HepG2 (cell line): ENCODE measurements around the gene HOXD8. TPM values are rescaled to one million over a fixed set of nuclear protein-coding genes. Genes with fewer than 3 reads are reported as not detected.

ENCODE experiments used
- ATAC-seq: fragments of 200-7000 bp; cut with Tn5 transposase; 3 replicates; pipeline ENCODE4 v1.9.1; 2020; ENCODE audit warnings: mild to moderate bottlenecking, moderate library complexity
- BruUV-seq: library from RNA; stranded (reverse); fragments of 400-500 nt; replicated peaks from 2 replicates; lab custom pipeline; 2021; lab: Mats Ljungman, UMichigan
- CTCF ChIA-PET: fragments of 300-600 bp; formaldehyde crosslinking; extraction: SDS; loops from one replicate; lab custom pipeline; 2021; ENCODE audit warnings: low total read pairs, inconsistent platforms, low intra/inter-chr PET ratio; lab: Yijun Ruan, JAX
- POLR2A ChIA-PET: fragments of 350-600 bp; sonication (Branson Sonifier 250); formaldehyde crosslinking; loops from one replicate; lab custom pipeline; 2020; ENCODE audit warnings: antibody characterized with exemption, inconsistent platforms; lab: Yijun Ruan, JAX
- DNase-seq: peaks from one replicate; pipeline ENCODE4 v3.0.0-alpha.2; 2015; ENCODE audit warnings: low spot score
- FAIRE-seq: peaks from 3 replicates; lab custom pipeline; 2011; peaks lifted over from hg19 to GRCh38; lab: Jason Lieb, UNC
- H2AFZ ChIP-seq: one replicate; pipeline ENCODE4 v1.6.1; 2011; ENCODE audit warnings: low read length, inconsistent platforms
- H3K27ac ChIP-seq: fragments of 300-600 bp; 3 replicates; pipeline ENCODE4 v1.8.0; 2011; ENCODE audit warnings: mixed run types, mild to moderate bottlenecking, mixed read lengths, low read length, inconsistent platforms; ENCODE audit not compliant: insufficient read depth; ENCODE audit errors: extremely low read length
- H3K27me3 ChIP-seq, 2 experiments: fragments of 200-600 bp in 1 of 2; 2 replicates in 1 of 2; 3 replicates in 1 of 2; pipeline versions ENCODE4 v1.6.0 to v1.8.0; 2011; ENCODE audit warnings: low read length in 2 of 2, mild to moderate bottlenecking in 2 of 2, moderate library complexity in 2 of 2, inconsistent platforms in 1 of 2; ENCODE audit not compliant: insufficient read depth in 2 of 2, control insufficient read depth in 1 of 2
- H3K36me3 ChIP-seq, 2 experiments: fragments of 200-600 bp in 1 of 2; replicated peaks in 1 of 2; 2 replicates in 1 of 2; 3 replicates in 1 of 2; pipeline versions ENCODE4 v1.5.1 to v1.8.0; 2011; ENCODE audit warnings: low read length in 2 of 2, inconsistent platforms in 1 of 2; ENCODE audit not compliant: insufficient read depth in 2 of 2, control insufficient read depth in 1 of 2
- H3K4me1 ChIP-seq: 2 replicates; pipeline ENCODE4 v1.5.1; 2012; ENCODE audit warnings: low read length, inconsistent platforms; ENCODE audit not compliant: insufficient read depth
- H3K4me2 ChIP-seq: 2 replicates; pipeline ENCODE4 v1.6.0; 2011; ENCODE audit warnings: low read depth, low read length, inconsistent platforms
- H3K4me3 ChIP-seq, 3 experiments: fragments of 200-600 bp in 1 of 3; sonication (generic), shearing (Covaris generic) in 1 of 3; replicated peaks in 1 of 3; 2 replicates each; pipeline ENCODE4 v1.5.1; 2011 to 2016; ENCODE audit warnings: low read length in 3 of 3, inconsistent platforms in 2 of 3, low read depth in 2 of 3, mild to moderate bottlenecking in 2 of 3, control low read depth in 1 of 3, mixed read lengths in 1 of 3; ENCODE audit not compliant: insufficient read depth in 1 of 3
- H3K79me2 ChIP-seq: one replicate; pipeline ENCODE4 v1.6.1; 2011; ENCODE audit warnings: low read length, inconsistent platforms; ENCODE audit not compliant: insufficient read depth
- H3K9ac ChIP-seq: 2 replicates; pipeline ENCODE4 v1.6.0; 2011; ENCODE audit warnings: mild to moderate bottlenecking, low read depth, low read length, inconsistent platforms; ENCODE audit not compliant: insufficient read depth
- H3K9me3 ChIP-seq: 2 replicates; pipeline ENCODE4 v1.5.1; 2012; ENCODE audit warnings: mild to moderate bottlenecking, low read length
- H4K20me1 ChIP-seq: 2 replicates; pipeline ENCODE4 v1.6.0; 2011; ENCODE audit warnings: inconsistent platforms, mild to moderate bottlenecking, low read length, moderate library complexity; ENCODE audit not compliant: insufficient read depth
- EP300 ChIP-seq, 3 experiments: sonication (generic) in 1 of 3; formaldehyde crosslinking in 1 of 3; IDR thresholded peaks; 2 replicates each; pipeline versions ENCODE4 v1.5.1 to v1.6.1; 2011 to 2020; ENCODE audit warnings: low read depth in 2 of 3, low read length in 2 of 3, borderline replicate concordance in 1 of 3, improper control_type of control experiment in 1 of 3, mild to moderate bottlenecking in 1 of 3, missing genetic modification reagents in 1 of 3, moderate library complexity in 1 of 3
- FOXA3 ChIP-seq: IDR thresholded peaks from 2 replicates; pipeline ENCODE4 v1.6.1; 2016; ENCODE audit warnings: missing genetic modification reagents, missing compliant biosample characterization
- HDAC6 ChIP-seq: fragments of 200-600 bp; sonication (generic); IDR thresholded peaks from 2 replicates; pipeline ENCODE4 v1.7.0; 2017; ENCODE audit warnings: mild to moderate bottlenecking, antibody characterized with exemption, low read length, low read depth
- KAT2B ChIP-seq: fragments of 150-350 bp; IDR thresholded peaks from 2 replicates; pipeline ENCODE4 v1.6.1; 2014; ENCODE audit warnings: low read depth, low read length, borderline replicate concordance
- KDM5B ChIP-seq: sonication (generic); formaldehyde crosslinking; IDR thresholded peaks from 2 replicates; pipeline ENCODE4 v1.4.0; 2020; ENCODE audit warnings: missing genetic modification reagents, mild to moderate bottlenecking, borderline replicate concordance
- PPARG ChIP-seq: conservative IDR thresholded peaks from 2 replicates; pipeline ENCODE4 v1.6.1; 2016; ENCODE audit warnings: missing biosample characterization, missing genetic modification reagents
- ZEB1 ChIP-seq: IDR thresholded peaks from 2 replicates; pipeline ENCODE4 v1.6.1; 2012; ENCODE audit warnings: mild to moderate bottlenecking, low read depth, inconsistent platforms; ENCODE audit not compliant: insufficient replicate concordance
- ZNF3 ChIP-seq: IDR thresholded peaks from 2 replicates; pipeline ENCODE4 v1.7.0; 2017; ENCODE audit warnings: inconsistent platforms
- ZNF747 ChIP-seq: sonication (generic); formaldehyde crosslinking; IDR thresholded peaks from 2 replicates; pipeline ENCODE4 v1.8.1; 2023; ENCODE audit warnings: missing genetic modification reagents, mild to moderate bottlenecking, borderline replicate concordance
- ZSCAN20 ChIP-seq: sonication (generic); formaldehyde crosslinking; IDR thresholded peaks from 2 replicates; pipeline ENCODE4 v1.4.0; 2020; ENCODE audit warnings: missing genetic modification reagents, mild to moderate bottlenecking, borderline replicate concordance
- WGBS: methylation state at CpG from one replicate; pipeline ENCODE4 v1.1.6; 2017; ENCODE audit warnings: low lambda C conversion rate; 5-methylcytosine and 5-hydroxymethylcytosine counted together
- in situ Hi-C: cut with HindIII; loops from 2 replicates; pipeline ENCODE4 v1.10.0; 2017; ENCODE audit warnings: low pct_unique_long_range_greater_than_20kb; ENCODE audit not compliant: extremely low pct_ligation_motif_present
- intact Hi-C: fragments of 100-400 bp; cut with micrococcal nuclease; formaldehyde crosslinking; loops from one replicate; pipeline ENCODE4 v1.10.0; 2022; ENCODE audit not compliant: unreplicated experiment
- polyA plus RNA-seq, 8 experiments: library from polyadenylated mRNA; depleted of rRNA in 3 of 8; stranded (reverse) in 7 of 8; unstranded in 1 of 8; fragments of >200 nt; fragmentation: Illumina TruSeq in 4 of 8; extraction: Trizol in 4 of 8; gene quantifications; 2 replicates each; pipeline versions ENCODE4 v1.2.1 to v1.2.3, GENCODE V29; 2011 to 2016; ENCODE audit warnings: low read depth in 4 of 8, missing spikeins in 1 of 8, mixed read lengths in 1 of 8; ENCODE audit not compliant: insufficient read depth in 1 of 8
- total RNA-seq, 5 experiments: library from RNA; depleted of rRNA; stranded (reverse); fragments of >200 nt; fragmentation: Illumina TruSeq; extraction: Trizol; gene quantifications; 2 replicates each; pipeline ENCODE4 v1.2.3, GENCODE V29; 2016; ENCODE audit warnings: low read depth in 1 of 5
- TF ChIP-seq, protein P1 (sequence below), 2 experiments: IDR thresholded peaks; 2 replicates each; pipeline ENCODE4 v1.6.1; 2011 to 2012; ENCODE audit warnings: low read length in 2 of 2, borderline replicate concordance in 1 of 2, low read depth in 1 of 2, mild to moderate bottlenecking in 1 of 2, moderate library complexity in 1 of 2
- TF ChIP-seq, protein P2 (sequence below): sonication (generic); formaldehyde crosslinking; IDR thresholded peaks from 2 replicates; pipeline ENCODE4; 2020; ENCODE audit warnings: missing genetic modification reagents, mild to moderate bottlenecking, borderline replicate concordance
- TF ChIP-seq, protein P3 (sequence below): sonication (generic); formaldehyde crosslinking; IDR thresholded peaks from 2 replicates; pipeline ENCODE4 v1.9.0; 2021; ENCODE audit warnings: missing genetic modification reagents, mild to moderate bottlenecking, borderline replicate concordance

Gene HOXD8
- total and polyA plus RNA-seq, 2 of the 13 experiments (the other 11 are each of a cell fraction or from before 2014, with no cell fraction given): not detected

DNA sequence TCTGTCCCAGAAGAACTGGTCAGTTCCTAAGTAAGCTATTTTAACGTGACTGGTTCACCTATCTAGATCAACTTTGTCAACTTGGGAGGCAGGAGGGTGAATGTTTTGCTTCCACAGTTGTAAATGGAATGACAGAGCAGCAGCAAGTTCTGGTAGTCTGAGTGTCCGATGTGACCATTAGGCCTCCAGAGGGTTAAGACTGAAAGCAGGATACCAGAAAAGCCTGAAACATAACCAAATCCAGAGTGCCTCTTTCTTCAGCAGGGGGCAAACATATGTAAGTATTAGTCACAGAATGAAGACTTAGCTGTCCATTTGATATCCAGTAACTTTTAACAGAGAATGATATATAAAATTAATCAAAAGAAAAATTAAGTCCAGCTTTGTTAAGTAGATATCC is 36.8 kb downstream of the HOXD8 start:
- no peak for FAIRE-seq
- no TSS peak for BruUV-seq
- no peak for ATAC-seq
- no peaks in the 10 kb centered on the region for H3K9me3 ChIP-seq
- in situ Hi-C loops: no loop called here
- H3K79me2 ChIP-seq: no peaks in the 10 kb centered on the region
- no peak overlapping the region for H3K4me3 ChIP-seq
- WGBS: 9% methylated on average over 2 of the region's 2 CpGs
- peaks cover 36% of the 10 kb centered on the region for H3K4me1 ChIP-seq
- H3K27ac ChIP-seq: no peak overlapping the region
- peaks cover 12 to 82% of the 10 kb centered on the region in 2 experiments for H3K27me3 ChIP-seq
- H3K9ac ChIP-seq: no peak overlapping the region
- H2AFZ ChIP-seq: no peak overlapping the region
- no peak for DNase-seq
- POLR2A ChIA-PET: no interaction called here
- CTCF ChIA-PET: no interaction called here
- H4K20me1 ChIP-seq: no peaks in the 10 kb centered on the region
- no peaks in the 10 kb centered on the region for H3K36me3 ChIP-seq
- H3K4me2 ChIP-seq: no peak overlapping the region
- intact Hi-C loops: no loop called here
- TF ChIP-seq ZEB1: no peak
- TF ChIP-seq FOXA3 (CRISPR knock-in tag): no peak
- TF ChIP-seq, protein P1, sequence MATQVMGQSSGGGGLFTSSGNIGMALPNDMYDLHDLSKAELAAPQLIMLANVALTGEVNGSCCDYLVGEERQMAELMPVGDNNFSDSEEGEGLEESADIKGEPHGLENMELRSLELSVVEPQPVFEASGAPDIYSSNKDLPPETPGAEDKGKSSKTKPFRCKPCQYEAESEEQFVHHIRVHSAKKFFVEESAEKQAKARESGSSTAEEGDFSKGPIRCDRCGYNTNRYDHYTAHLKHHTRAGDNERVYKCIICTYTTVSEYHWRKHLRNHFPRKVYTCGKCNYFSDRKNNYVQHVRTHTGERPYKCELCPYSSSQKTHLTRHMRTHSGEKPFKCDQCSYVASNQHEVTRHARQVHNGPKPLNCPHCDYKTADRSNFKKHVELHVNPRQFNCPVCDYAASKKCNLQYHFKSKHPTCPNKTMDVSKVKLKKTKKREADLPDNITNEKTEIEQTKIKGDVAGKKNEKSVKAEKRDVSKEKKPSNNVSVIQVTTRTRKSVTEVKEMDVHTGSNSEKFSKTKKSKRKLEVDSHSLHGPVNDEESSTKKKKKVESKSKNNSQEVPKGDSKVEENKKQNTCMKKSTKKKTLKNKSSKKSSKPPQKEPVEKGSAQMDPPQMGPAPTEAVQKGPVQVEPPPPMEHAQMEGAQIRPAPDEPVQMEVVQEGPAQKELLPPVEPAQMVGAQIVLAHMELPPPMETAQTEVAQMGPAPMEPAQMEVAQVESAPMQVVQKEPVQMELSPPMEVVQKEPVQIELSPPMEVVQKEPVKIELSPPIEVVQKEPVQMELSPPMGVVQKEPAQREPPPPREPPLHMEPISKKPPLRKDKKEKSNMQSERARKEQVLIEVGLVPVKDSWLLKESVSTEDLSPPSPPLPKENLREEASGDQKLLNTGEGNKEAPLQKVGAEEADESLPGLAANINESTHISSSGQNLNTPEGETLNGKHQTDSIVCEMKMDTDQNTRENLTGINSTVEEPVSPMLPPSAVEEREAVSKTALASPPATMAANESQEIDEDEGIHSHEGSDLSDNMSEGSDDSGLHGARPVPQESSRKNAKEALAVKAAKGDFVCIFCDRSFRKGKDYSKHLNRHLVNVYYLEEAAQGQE (IDR thresholded peaks at IDR 0.05; ENCODE audit: borderline replicate concordance in 1 of 2, low read depth in 1 of 2, low read length in 2 of 2): no peak
- TF ChIP-seq, protein P2, sequence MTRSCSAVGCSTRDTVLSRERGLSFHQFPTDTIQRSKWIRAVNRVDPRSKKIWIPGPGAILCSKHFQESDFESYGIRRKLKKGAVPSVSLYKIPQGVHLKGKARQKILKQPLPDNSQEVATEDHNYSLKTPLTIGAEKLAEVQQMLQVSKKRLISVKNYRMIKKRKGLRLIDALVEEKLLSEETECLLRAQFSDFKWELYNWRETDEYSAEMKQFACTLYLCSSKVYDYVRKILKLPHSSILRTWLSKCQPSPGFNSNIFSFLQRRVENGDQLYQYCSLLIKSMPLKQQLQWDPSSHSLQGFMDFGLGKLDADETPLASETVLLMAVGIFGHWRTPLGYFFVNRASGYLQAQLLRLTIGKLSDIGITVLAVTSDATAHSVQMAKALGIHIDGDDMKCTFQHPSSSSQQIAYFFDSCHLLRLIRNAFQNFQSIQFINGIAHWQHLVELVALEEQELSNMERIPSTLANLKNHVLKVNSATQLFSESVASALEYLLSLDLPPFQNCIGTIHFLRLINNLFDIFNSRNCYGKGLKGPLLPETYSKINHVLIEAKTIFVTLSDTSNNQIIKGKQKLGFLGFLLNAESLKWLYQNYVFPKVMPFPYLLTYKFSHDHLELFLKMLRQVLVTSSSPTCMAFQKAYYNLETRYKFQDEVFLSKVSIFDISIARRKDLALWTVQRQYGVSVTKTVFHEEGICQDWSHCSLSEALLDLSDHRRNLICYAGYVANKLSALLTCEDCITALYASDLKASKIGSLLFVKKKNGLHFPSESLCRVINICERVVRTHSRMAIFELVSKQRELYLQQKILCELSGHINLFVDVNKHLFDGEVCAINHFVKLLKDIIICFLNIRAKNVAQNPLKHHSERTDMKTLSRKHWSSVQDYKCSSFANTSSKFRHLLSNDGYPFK (CRISPR knock-in tag): no peak
- TF ChIP-seq KAT2B: no peak
- TF ChIP-seq, protein P3, sequence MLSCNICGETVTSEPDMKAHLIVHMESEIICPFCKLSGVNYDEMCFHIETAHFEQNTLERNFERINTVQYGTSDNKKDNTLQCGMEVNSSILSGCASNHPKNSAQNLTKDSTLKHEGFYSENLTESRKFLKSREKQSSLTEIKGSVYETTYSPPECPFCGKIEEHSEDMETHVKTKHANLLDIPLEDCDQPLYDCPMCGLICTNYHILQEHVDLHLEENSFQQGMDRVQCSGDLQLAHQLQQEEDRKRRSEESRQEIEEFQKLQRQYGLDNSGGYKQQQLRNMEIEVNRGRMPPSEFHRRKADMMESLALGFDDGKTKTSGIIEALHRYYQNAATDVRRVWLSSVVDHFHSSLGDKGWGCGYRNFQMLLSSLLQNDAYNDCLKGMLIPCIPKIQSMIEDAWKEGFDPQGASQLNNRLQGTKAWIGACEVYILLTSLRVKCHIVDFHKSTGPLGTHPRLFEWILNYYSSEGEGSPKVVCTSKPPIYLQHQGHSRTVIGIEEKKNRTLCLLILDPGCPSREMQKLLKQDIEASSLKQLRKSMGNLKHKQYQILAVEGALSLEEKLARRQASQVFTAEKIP (CRISPR knock-in tag): no peak
- TF ChIP-seq ZNF3: no peak
- TF ChIP-seq ZSCAN20 (CRISPR knock-in tag): no peak
- no peak for TF ChIP-seq PPARG (CRISPR knock-in tag)
- no peak for TF ChIP-seq EP300 (IDR thresholded peaks at IDR 0.05; ENCODE audit: low read depth in 2 of 2, low read length in 2 of 2)
- no peak for TF ChIP-seq EP300 (CRISPR knock-in tag; IDR thresholded peaks at IDR 0.05; ENCODE audit: borderline replicate concordance)
- TF ChIP-seq ZNF747: no peak
- TF ChIP-seq KDM5B (CRISPR knock-in tag): no peak
- TF ChIP-seq HDAC6: no peak
